Astrocyte of the cerebellum (primary cell): ENCODE results near the gene BOC.

Source experiments
- DNase-seq: peaks from one replicate; pipeline ENCODE4 v3.0.0-alpha.2; 2011; ENCODE audit warnings: low read depth
- H3K4me3 ChIP-seq: 2 replicates; pipeline ENCODE4 v1.5.1; 2011; ENCODE audit warnings: mild to moderate bottlenecking, low read depth, low read length, moderate library complexity
- in situ Hi-C: cut with HindIII; loops from 2 replicates; pipeline ENCODE4 v1.10.0; 2017; ENCODE audit warnings: low sequenced_read_pairs
- TF ChIP-seq, protein P1 (sequence below): IDR thresholded peaks from 2 replicates; pipeline ENCODE4 v1.5.1; 2012; ENCODE audit warnings: low read length, low read depth, moderate library complexity, mild to moderate bottlenecking; ENCODE audit errors: missing control alignments

Gene BOC

DNA sequence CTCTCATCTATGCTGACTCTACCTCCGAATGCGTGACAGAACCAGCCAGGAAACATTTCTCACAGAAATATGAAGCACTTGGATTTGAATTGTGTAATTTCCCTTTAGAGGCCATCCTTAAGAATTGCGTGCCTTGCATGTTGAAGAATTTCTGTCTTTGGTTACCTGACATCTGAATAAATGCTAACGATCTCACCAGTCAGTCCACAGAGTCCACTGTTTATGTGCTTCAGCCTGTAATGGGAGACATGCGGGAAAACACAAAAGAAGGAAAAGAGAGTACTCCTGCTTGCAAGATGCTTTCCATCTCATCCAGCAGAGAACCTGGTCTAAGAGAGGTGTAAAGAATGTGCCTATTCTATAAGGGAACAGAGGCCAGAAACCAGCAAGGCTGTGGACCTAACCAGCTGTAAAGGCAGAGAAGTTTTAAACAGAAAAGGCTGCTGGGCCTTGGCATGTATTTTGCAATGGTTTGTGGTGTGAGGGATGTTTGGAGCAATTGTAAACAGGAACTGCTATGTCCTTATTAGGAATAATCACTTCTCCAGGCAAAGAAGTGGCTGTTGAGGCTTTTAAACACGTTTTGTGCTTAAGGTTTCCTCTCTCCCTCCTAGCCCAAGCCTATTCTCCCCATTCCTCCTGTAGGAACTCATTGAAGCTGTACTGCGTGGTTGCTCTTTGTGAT is 36.4 kb upstream of the BOC start:
- in situ Hi-C loops, result no loop called here
- no peak for DNase-seq
- H3K4me3 ChIP-seq, result no peak overlapping the region
- TF ChIP-seq, protein P1, sequence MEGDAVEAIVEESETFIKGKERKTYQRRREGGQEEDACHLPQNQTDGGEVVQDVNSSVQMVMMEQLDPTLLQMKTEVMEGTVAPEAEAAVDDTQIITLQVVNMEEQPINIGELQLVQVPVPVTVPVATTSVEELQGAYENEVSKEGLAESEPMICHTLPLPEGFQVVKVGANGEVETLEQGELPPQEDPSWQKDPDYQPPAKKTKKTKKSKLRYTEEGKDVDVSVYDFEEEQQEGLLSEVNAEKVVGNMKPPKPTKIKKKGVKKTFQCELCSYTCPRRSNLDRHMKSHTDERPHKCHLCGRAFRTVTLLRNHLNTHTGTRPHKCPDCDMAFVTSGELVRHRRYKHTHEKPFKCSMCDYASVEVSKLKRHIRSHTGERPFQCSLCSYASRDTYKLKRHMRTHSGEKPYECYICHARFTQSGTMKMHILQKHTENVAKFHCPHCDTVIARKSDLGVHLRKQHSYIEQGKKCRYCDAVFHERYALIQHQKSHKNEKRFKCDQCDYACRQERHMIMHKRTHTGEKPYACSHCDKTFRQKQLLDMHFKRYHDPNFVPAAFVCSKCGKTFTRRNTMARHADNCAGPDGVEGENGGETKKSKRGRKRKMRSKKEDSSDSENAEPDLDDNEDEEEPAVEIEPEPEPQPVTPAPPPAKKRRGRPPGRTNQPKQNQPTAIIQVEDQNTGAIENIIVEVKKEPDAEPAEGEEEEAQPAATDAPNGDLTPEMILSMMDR, result no peak

- DNase-seq, result no peak
- TF ChIP-seq, protein P1, result no peak
- in situ Hi-C loops, result no loop called here
- no peak overlapping the region for H3K4me3 ChIP-seq
These were observed 33.8 kb upstream of the BOC start for GRCh38 chr3:113177526-113177925.

- TF ChIP-seq, protein P1, result no peak
- H3K4me3 ChIP-seq, result no peak overlapping the region
- no peak for DNase-seq
- in situ Hi-C loops, result no loop called here
These were observed 32.0 kb upstream of the BOC start for GRCh38 chr3:113179235-113179824.

DNA sequence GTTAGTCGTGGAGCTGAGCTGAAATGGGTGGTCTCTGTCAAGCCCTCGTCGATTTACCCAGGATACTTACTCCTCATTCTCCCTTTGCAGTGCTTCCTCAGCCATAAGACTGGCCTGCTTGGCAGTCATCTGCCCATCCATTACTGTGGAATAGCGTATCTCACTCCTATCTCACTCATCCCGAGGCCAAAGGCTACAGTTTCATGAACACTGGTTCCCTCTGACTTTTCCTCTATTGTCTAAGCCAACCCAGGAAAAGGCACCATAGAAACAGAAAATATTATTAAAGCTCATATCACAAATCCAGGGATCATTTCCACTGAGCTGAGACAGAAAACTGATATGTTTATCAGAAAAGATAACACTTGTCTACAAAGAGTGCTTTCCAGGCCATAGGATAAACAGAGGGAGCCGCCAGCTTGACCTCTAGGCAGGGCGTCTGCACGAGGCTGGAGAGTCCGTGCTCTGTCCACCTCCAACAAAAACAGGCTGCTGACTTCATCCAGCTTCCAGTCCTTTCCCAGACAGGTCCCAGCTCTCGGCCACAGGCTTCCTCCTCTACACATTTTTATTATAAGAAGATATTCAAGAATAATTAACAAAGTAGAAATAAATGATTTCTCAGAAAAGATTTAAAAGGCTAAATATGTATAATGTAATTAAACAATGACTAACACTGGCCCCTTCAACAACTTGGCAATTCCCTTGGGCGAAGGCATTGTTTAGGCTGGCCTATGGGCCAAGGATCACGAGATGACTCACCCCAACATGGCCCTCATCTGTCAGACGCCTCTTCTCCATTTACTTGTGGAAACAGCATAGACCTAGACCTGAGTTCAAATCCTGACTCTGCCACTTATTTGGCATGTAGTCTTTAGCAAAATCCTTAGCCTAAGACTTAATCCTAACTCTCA is 27.4 kb upstream of the BOC start:
- DNase-seq, result no peak
- TF ChIP-seq, protein P1, result no peak
- in situ Hi-C loops, result no loop called here
- no peak overlapping the region for H3K4me3 ChIP-seq

DNA sequence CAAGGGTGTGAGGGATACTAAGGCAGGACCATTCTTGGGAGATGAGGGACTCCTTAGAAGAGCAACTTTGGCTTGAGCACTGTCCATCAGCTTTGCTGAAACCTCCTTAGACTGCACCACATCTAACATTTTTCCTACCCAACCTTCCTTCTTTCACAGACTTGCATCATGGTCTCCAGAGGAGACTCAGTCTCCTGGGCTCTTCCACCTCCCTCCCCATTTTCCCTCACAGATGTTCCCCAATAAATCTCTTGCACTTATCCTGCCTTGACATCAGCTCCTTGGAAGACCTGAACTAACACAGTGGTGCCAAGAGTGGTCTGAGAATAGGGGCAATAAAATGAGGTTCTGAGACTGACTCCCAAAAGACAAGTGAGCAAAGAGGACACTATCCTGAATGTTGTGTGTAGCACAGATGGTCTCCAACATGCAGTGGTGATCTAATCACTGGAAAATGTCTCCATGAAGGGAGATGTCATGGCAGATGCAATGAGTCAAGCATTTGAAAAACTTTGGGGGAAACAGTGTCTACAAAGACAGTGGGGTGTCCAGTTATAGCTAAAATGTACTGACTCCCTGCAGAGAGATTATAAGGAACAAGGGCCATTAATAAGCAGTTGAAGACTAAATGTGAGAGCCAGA is 26.0 kb upstream of the BOC start:
- in situ Hi-C loops, result no loop called here
- no peak for DNase-seq
- TF ChIP-seq, protein P1, result no peak
- H3K4me3 ChIP-seq, result no peak overlapping the region

DNA sequence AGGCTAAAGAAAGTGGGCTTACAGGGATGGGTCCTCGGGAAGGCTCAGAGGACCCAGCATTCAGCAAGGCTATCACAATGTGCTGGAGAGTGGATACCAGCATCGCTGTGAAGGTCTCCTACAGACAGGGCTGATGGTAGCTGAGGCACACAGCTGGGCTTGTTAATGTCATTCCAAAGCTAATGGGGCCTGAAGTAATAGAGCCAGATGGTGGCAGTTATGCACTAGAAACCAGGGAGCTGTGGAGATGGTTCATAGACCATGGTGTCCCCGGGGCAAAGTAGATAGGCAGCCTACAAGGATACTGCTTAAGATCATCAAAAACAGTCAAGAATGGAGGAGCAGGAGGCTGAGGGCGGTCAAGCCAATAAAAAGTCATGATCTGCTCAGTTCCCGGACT is 24.8 kb upstream of the BOC start:
- in situ Hi-C loops, result no loop called here
- TF ChIP-seq, protein P1, result no peak
- DNase-seq, result no peak
- H3K4me3 ChIP-seq, result no peak overlapping the region
